ENCODE measurements around the gene NRXN3. TPM values are rescaled to one million over a fixed set of nuclear protein-coding genes. Genes with fewer than 3 reads are reported as not detected.

NRXN3 gene
- total and polyA plus RNA-seq, 4 donors, result 1.5 to 16.6 (median 7.7) TPM

DNA sequence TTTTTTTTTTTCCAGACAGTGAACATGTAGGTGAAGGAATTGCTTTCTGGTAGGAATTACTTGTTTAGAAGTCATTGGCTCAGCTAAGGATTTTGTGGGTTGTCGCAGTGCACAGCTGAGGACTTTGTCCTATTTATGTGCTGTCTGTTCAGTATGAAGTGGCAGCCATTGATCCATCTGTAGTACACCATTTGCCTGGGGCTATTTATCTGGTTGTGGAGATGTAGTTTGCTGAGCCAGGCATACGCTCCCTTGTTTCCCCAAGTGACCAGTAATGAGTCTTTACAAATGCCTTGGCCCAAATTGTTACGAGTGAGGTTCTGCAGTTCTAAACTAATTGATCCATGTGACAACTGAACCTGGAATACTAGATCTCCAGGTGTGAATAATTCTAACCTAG is 140.1 kb downstream of the NRXN3 start:
- 62 to 81% methylated on average over 3 of the region's 3 CpGs for WGBS, 2 donors
- Histone ChIP-seq H3K9me3 (ENCODE audit: control insufficient read depth, low read length) (peaks cover 2% of the 10 kb centered on the region), H3K4me1 (ENCODE audit: control insufficient read depth in 1 of 2, insufficient read depth in 2 of 2, low read length in 2 of 2) (no peaks in the 10 kb centered on the region), H3K27ac (ENCODE audit: low read depth in 1 of 2, low read length in 2 of 2) (no peak overlapping the region), H3K36me3 (ENCODE audit: control insufficient read depth in 1 of 2, insufficient read depth in 2 of 2, low read length in 1 of 2) (no peaks in the 10 kb centered on the region), H3K27me3 (ENCODE audit: control insufficient read depth in 1 of 2, insufficient read depth in 2 of 2, low read length in 1 of 2) (peaks cover 0 to 2% of the 10 kb centered on the region in 2 donors), H3K4me3 (ENCODE audit: low read length in 2 of 2) (no peak overlapping the region)
- DNase-seq (no peak), ATAC-seq (ENCODE audit: low FRiP score) (no peak)
- intact Hi-C loops (cut with DNase I), result no loop called here

DNA sequence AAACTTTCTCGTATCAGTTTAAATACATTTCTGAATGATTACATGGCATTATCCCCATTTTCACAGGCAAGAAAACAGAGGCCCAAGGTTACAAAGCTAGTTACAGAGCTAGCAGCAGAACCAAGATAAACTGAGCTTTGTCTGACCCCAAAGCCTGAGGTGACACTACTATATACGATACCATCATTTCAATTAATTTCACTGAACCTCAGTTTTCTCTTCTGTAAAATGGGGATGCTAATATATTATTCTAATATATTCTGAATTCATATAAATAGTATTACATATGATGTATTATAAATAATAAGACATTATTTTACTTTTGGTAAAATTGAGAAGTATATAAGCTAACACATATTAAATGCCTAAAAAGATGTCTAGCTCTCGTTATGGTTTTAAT is 143.3 kb downstream of the NRXN3 start:
- intact Hi-C loops (cut with DNase I), result no loop called here

DNA sequence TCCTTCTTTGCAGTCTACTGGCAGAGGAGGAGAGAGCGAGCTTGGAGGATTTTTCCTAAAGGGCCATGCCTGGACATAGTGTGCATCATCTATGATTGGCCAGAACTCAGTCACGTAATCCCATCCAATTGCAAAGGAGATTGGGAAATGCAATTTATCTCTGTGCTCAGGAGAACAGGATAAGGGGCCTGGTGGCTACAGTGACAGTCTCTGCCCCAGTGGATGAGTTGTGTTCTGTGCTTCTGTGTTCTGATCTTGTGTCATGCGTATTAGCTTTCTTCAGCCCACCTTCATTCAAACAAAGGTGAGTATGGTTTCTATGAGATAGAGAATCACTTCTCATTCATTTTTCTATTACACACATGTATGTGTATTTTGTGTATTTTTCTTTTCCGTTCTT is 144.3 kb downstream of the NRXN3 start:
- Histone ChIP-seq H3K27me3 (ENCODE audit: control insufficient read depth in 1 of 2, insufficient read depth in 2 of 2, low read length in 1 of 2) (peaks cover 0 to 2% of the 10 kb centered on the region in 2 donors), H3K4me1 (ENCODE audit: control insufficient read depth in 1 of 2, insufficient read depth in 2 of 2, low read length in 2 of 2) (no peaks in the 10 kb centered on the region), H3K4me3 (ENCODE audit: low read length in 2 of 2) (no peak overlapping the region), H3K27ac (ENCODE audit: low read depth in 1 of 2, low read length in 2 of 2) (no peak overlapping the region), H3K9me3 (ENCODE audit: control insufficient read depth, low read length) (peaks cover 2% of the 10 kb centered on the region), H3K36me3 (ENCODE audit: control insufficient read depth in 1 of 2, insufficient read depth in 2 of 2, low read length in 1 of 2) (no peaks in the 10 kb centered on the region)
- ATAC-seq (ENCODE audit: low FRiP score) (no peak), DNase-seq (no peak)
- intact Hi-C loops (cut with DNase I), result no loop called here
- WGBS, 2 donors, result 66 to 87% methylated on average over 4 of the region's 4 CpGs

More for the DNA sequence above, 143.3 kb downstream of the NRXN3 start:
- Histone ChIP-seq H3K27me3 (ENCODE audit: control insufficient read depth in 1 of 2, insufficient read depth in 2 of 2, low read length in 1 of 2) (peaks cover 0 to 2% of the 10 kb centered on the region in 2 donors), H3K4me1 (ENCODE audit: control insufficient read depth in 1 of 2, insufficient read depth in 2 of 2, low read length in 2 of 2) (no peaks in the 10 kb centered on the region), H3K4me3 (ENCODE audit: low read length in 2 of 2) (no peak overlapping the region), H3K27ac (ENCODE audit: low read depth in 1 of 2, low read length in 2 of 2) (no peak overlapping the region), H3K9me3 (ENCODE audit: control insufficient read depth, low read length) (peaks cover 2% of the 10 kb centered on the region), H3K36me3 (ENCODE audit: control insufficient read depth in 1 of 2, insufficient read depth in 2 of 2, low read length in 1 of 2) (no peaks in the 10 kb centered on the region)
- 77 to 81% methylated on average over 3 of the region's 3 CpGs for WGBS, 2 donors
- no peak for DNase-seq
- no peak for ATAC-seq (ENCODE audit: low FRiP score)

DNA sequence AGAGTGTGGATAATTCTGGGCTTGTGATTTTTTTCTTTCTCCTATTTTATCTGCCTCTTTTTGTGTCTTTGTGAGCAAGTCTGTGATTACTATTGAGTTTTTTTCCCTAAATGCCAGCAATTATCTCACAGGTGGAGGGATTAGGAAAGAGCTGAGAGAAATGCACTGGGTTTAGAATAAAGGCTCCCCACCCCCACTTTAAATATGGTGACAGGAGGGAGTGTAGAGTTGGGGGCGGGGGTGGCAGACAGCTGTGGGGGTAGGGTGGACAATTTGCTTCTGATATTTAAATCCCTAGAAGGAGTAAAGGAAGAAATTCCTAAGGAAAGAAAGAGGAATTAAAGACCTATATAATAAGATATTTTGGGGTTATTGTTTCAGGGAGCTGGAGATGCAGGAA is 145.9 kb downstream of the NRXN3 start:
- no peak overlapping the region for H3K27ac ChIP-seq (ENCODE audit: low read depth in 1 of 2, low read length in 2 of 2)
- 35 to 50% methylated on average over 1 of the region's 1 CpG for WGBS, 2 donors

DNA sequence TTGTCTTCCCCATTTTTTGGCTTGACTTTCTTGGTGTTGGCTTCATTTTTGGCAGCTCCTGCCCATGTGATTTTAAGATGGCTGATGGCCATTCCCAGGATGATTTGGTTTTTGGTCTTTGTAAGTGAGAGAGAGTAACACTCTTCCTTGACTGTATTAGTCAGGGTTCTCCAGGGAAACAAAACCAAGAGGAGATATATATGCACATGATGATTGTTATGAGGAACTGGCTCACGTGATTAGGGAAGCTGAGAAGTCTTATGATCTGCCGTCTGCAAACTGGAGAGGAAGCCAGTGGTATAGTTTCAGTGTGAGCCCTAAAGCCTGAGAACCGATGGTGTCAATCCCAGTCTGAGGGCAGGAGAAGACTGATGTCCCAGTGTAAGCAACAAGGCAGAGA is 146.6 kb downstream of the NRXN3 start:
- Histone ChIP-seq H3K9me3 (ENCODE audit: control insufficient read depth, low read length) (peaks cover 2% of the 10 kb centered on the region), H3K27me3 (ENCODE audit: control insufficient read depth in 1 of 2, insufficient read depth in 2 of 2, low read length in 1 of 2) (no peaks in the 10 kb centered on the region), H3K4me1 (ENCODE audit: control insufficient read depth in 1 of 2, insufficient read depth in 2 of 2, low read length in 2 of 2) (no peaks in the 10 kb centered on the region), H3K27ac (ENCODE audit: low read depth in 1 of 2, low read length in 2 of 2) (no peak overlapping the region), H3K36me3 (ENCODE audit: control insufficient read depth in 1 of 2, insufficient read depth in 2 of 2, low read length in 1 of 2) (no peaks in the 10 kb centered on the region), H3K4me3 (ENCODE audit: low read length in 2 of 2) (no peak overlapping the region)
- intact Hi-C loops (cut with DNase I), result no loop called here
- 38 to 52% methylated on average over 3 of the region's 3 CpGs for WGBS, 2 donors
- DNase-seq, result no peak
- ATAC-seq (ENCODE audit: low FRiP score), result no peak

More for the DNA sequence above, 145.9 kb downstream of the NRXN3 start:
- no peaks in the 10 kb centered on the region for H3K27me3 ChIP-seq (ENCODE audit: control insufficient read depth in 1 of 2, insufficient read depth in 2 of 2, low read length in 1 of 2)
- peaks cover 2% of the 10 kb centered on the region for H3K9me3 ChIP-seq (ENCODE audit: control insufficient read depth, low read length)
- no peak for ATAC-seq (ENCODE audit: low FRiP score)
- H3K36me3 ChIP-seq (ENCODE audit: control insufficient read depth in 1 of 2, insufficient read depth in 2 of 2, low read length in 1 of 2), result no peaks in the 10 kb centered on the region
- H3K4me1 ChIP-seq (ENCODE audit: control insufficient read depth in 1 of 2, insufficient read depth in 2 of 2, low read length in 2 of 2), result no peaks in the 10 kb centered on the region
- DNase-seq, result no peak
- H3K4me3 ChIP-seq (ENCODE audit: low read length in 2 of 2), result no peak overlapping the region
- intact Hi-C loops (cut with DNase I), result no loop called here

DNA sequence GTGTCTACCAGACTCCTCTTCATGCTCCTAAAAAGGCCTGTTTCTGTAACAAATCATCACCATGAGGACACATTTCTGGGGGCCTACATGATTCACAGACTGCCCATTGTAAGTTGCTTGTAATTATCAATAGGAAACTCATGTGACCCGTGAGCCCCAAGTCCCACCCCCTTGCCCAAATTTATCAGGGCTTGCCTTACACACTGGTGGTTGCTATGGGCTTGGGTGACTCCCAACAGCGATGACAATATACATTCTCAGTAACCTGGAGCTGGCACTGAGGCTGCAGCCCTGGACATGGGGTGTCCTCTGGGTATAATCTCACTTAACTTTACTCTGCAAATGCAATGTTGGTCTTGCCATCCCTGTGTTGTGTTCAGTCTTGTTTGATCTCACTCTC is 149.2 kb downstream of the NRXN3 start:
- Histone ChIP-seq H3K4me1 (ENCODE audit: control insufficient read depth in 1 of 2, insufficient read depth in 2 of 2, low read length in 2 of 2) (no peaks in the 10 kb centered on the region), H3K27ac (ENCODE audit: low read depth in 1 of 2, low read length in 2 of 2) (no peak overlapping the region), H3K36me3 (ENCODE audit: control insufficient read depth in 1 of 2, insufficient read depth in 2 of 2, low read length in 1 of 2) (no peaks in the 10 kb centered on the region), H3K9me3 (ENCODE audit: control insufficient read depth, low read length) (peaks cover 1% of the 10 kb centered on the region), H3K27me3 (ENCODE audit: control insufficient read depth in 1 of 2, insufficient read depth in 2 of 2, low read length in 1 of 2) (no peaks in the 10 kb centered on the region), H3K4me3 (ENCODE audit: low read length in 2 of 2) (no peak overlapping the region)
- DNase-seq (no peak), ATAC-seq (ENCODE audit: low FRiP score) (no peak)
- WGBS, 2 donors, result 61 to 71% methylated on average over 2 of the region's 2 CpGs
- intact Hi-C loops (cut with DNase I), result no loop called here

DNA sequence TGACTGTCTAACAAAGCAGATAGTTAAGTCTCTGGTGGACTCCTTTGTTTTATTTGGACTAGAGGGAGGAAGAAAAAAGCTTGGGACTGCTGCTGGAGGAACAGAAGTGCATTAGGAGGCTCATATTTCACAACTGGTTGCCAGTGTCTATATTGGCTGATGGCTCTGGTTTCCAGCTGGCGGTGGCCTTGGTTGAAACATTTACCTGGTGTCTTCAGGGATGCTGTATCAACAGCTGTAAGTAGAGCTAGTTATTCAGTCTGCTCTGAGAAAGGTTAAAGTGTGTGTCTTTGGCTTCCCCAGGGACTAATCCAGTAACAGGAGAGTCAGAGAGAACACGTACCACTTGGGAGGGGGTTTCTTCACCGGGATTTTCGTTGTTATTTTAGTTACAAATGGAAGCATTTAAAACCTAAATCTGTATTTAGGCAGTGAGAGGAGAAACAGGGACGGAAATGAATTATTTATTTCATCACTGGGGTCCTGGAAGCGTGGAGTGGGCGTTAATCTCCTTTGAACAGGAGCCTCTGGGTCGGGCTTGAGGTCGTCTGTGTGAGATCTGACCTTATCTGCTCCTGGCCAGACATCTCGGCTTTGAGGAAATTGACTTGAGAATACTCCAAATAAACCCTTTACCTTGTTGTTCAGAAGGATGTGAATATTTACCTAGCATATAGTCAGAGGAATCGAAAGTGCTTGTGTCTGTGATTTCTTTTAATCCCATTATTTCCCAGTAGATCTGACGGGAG is 149.9 kb downstream of the NRXN3 start:
- Histone ChIP-seq H3K4me1 (ENCODE audit: control insufficient read depth in 1 of 2, insufficient read depth in 2 of 2, low read length in 2 of 2) (no peaks in the 10 kb centered on the region), H3K9me3 (ENCODE audit: control insufficient read depth, low read length) (no peaks in the 10 kb centered on the region), H3K27me3 (ENCODE audit: control insufficient read depth in 1 of 2, insufficient read depth in 2 of 2, low read length in 1 of 2) (no peaks in the 10 kb centered on the region), H3K4me3 (ENCODE audit: low read length in 2 of 2) (no peak overlapping the region), H3K36me3 (ENCODE audit: control insufficient read depth in 1 of 2, insufficient read depth in 2 of 2, low read length in 1 of 2) (no peaks in the 10 kb centered on the region), H3K27ac (ENCODE audit: low read depth in 1 of 2, low read length in 2 of 2) (no peak overlapping the region)
- ATAC-seq (ENCODE audit: low FRiP score), result no peak
- DNase-seq, result no peak
- intact Hi-C loops (cut with DNase I), result no loop called here
- WGBS, 2 donors, result 6 to 7% methylated on average over 12 of the region's 12 CpGs

DNA sequence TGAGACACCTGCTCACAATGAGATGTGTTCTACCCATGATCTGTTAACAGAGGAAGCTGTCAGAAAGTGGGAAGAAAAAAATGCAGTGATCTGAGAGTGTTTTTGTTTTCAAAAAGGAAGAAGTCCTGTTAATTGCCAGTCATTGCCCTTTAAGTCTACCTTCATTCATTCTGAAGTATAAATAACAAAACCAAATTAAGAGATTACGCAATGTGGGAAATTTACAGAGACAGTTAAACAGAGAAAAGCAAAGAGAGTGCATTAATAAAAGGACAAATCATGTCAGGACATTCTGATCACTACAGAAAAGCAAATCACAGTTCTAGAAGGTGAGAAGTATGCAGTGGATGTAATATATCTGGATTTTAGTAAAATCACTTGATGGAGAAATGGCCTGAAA is 154.2 kb downstream of the NRXN3 start:
- Histone ChIP-seq H3K4me3 (ENCODE audit: low read length in 2 of 2) (no peak overlapping the region), H3K4me1 (ENCODE audit: control insufficient read depth in 1 of 2, insufficient read depth in 2 of 2, low read length in 2 of 2) (no peaks in the 10 kb centered on the region), H3K9me3 (ENCODE audit: control insufficient read depth, low read length) (no peaks in the 10 kb centered on the region), H3K36me3 (ENCODE audit: control insufficient read depth in 1 of 2, insufficient read depth in 2 of 2, low read length in 1 of 2) (no peaks in the 10 kb centered on the region), H3K27me3 (ENCODE audit: control insufficient read depth in 1 of 2, insufficient read depth in 2 of 2, low read length in 1 of 2) (no peaks in the 10 kb centered on the region), H3K27ac (ENCODE audit: low read depth in 1 of 2, low read length in 2 of 2) (no peak overlapping the region)
- WGBS, 2 donors, result 84 to 88% methylated on average over 1 of the region's 1 CpG
- no peak for ATAC-seq (ENCODE audit: low FRiP score)
- no peak for DNase-seq
- intact Hi-C loops (cut with DNase I), result no loop called here

DNA sequence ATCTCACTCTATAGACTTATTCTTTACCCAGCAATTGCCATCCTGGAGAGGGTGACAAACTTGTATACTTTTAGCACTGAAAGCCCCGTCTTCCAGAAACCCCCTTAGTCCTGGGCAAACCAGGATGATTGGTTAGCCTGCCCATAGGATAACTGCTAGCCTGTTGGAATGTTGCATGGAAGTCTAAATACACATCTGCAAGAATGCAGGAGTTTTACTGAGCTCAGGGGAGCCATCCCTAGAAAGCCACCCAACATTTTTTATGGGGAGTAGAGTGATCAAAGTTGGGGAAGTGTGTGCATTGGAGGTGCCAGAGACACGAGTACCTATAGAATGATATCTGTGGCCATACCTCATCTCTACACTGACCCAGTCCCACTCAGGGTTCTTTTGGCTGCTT is 155.7 kb downstream of the NRXN3 start:
- no peak overlapping the region for H3K4me3 ChIP-seq (ENCODE audit: low read length in 2 of 2)
- WGBS, 2 donors, result 17 to 20% methylated on average over 2 of the region's 2 CpGs
- no peaks in the 10 kb centered on the region for H3K36me3 ChIP-seq (ENCODE audit: control insufficient read depth in 1 of 2, insufficient read depth in 2 of 2, low read length in 1 of 2)
- no peaks in the 10 kb centered on the region for H3K9me3 ChIP-seq (ENCODE audit: control insufficient read depth, low read length)
- no peak overlapping the region for H3K27ac ChIP-seq (ENCODE audit: low read depth in 1 of 2, low read length in 2 of 2)
- intact Hi-C loops (cut with DNase I), result no loop called here
- DNase-seq, result no peak
- no peak for ATAC-seq (ENCODE audit: low FRiP score)
- H3K4me1 ChIP-seq (ENCODE audit: control insufficient read depth in 1 of 2, insufficient read depth in 2 of 2, low read length in 2 of 2), result no peaks in the 10 kb centered on the region
- no peaks in the 10 kb centered on the region for H3K27me3 ChIP-seq (ENCODE audit: control insufficient read depth in 1 of 2, insufficient read depth in 2 of 2, low read length in 1 of 2)
